H9 (cell line): ENCODE results near the gene DBNL. TPM values are rescaled to one million over a fixed set of nuclear protein-coding genes. Genes with fewer than 3 reads are reported as not detected.
A peak's percentile ranks its signal among the peaks of the same experiment; 100 is the strongest.

ENCODE experiments used
- DNase-seq: peaks from one replicate; pipeline ENCODE4 v3.0.0-alpha.2; 2017
- H2AFZ ChIP-seq: one replicate; pipeline ENCODE4 v1.6.1; 2013; ENCODE audit warnings: mild to moderate bottlenecking, low read length, control low read depth, moderate library complexity
- H2AK5ac ChIP-seq: 2 replicates; pipeline ENCODE4 v1.6.1; 2013; ENCODE audit warnings: low read length, control low read depth, mixed read lengths; ENCODE audit not compliant: insufficient read length
- H2BK120ac ChIP-seq: one replicate; pipeline ENCODE4 v1.6.1; 2013; ENCODE audit warnings: low read depth, mild to moderate bottlenecking, low read length, control low read depth, inconsistent platforms; ENCODE audit not compliant: poor library complexity, severe bottlenecking
- H2BK12ac ChIP-seq: 2 replicates; pipeline ENCODE4 v1.6.1; 2013; ENCODE audit warnings: low read length, control low read depth, mixed read lengths, low read depth; ENCODE audit not compliant: insufficient read length
- H2BK15ac ChIP-seq: 2 replicates; pipeline ENCODE4 v1.6.1; 2013; ENCODE audit warnings: low read depth, low read length, control low read depth
- H2BK20ac ChIP-seq: one replicate; pipeline ENCODE4 v1.6.1; 2013; ENCODE audit warnings: low read depth, mild to moderate bottlenecking, low read length, control low read depth, inconsistent platforms; ENCODE audit not compliant: poor library complexity, severe bottlenecking
- H2BK5ac ChIP-seq: 2 replicates; pipeline ENCODE4 v1.6.1; 2013; ENCODE audit warnings: low read length, control low read depth, mixed read lengths; ENCODE audit not compliant: insufficient read length
- H3K14ac ChIP-seq: 2 replicates; pipeline ENCODE4 v1.6.1; 2013; ENCODE audit warnings: low read length, control low read depth; ENCODE audit not compliant: insufficient read depth
- H3K18ac ChIP-seq: 2 replicates; pipeline ENCODE4 v1.6.1; 2013; ENCODE audit warnings: low read depth, mild to moderate bottlenecking, mixed read lengths, low read length, control low read depth; ENCODE audit not compliant: insufficient read length
- H3K23ac ChIP-seq: 2 replicates; pipeline ENCODE4 v1.6.1; 2013; ENCODE audit warnings: low read length, control low read depth, mixed read lengths, low read depth; ENCODE audit not compliant: insufficient read length
- H3K23me2 ChIP-seq: 2 replicates; pipeline ENCODE4 v1.6.1; 2013; ENCODE audit warnings: low read depth, mild to moderate bottlenecking, mixed read lengths, low read length, control low read depth; ENCODE audit not compliant: insufficient read length, poor library complexity, severe bottlenecking
- H3K27ac ChIP-seq: 2 replicates; pipeline ENCODE4 v1.5.1; 2013; ENCODE audit warnings: low read length, control low read depth, mixed read lengths, low read depth; ENCODE audit not compliant: insufficient read length
- H3K27me3 ChIP-seq: 2 replicates; pipeline ENCODE4 v1.6.1; 2013; ENCODE audit warnings: low read length, control low read depth, inconsistent platforms; ENCODE audit not compliant: insufficient read depth
- H3K4ac ChIP-seq: 2 replicates; pipeline ENCODE4 v1.6.1; 2013; ENCODE audit warnings: low read depth, mild to moderate bottlenecking, control low read depth, inconsistent platforms, low read length, moderate library complexity
- H3K4me1 ChIP-seq: 2 replicates; pipeline ENCODE4 v1.6.1; 2013; ENCODE audit warnings: low read length, control low read depth, inconsistent platforms; ENCODE audit not compliant: insufficient read depth
- H3K4me2 ChIP-seq: 2 replicates; pipeline ENCODE4 v1.6.1; 2013; ENCODE audit warnings: low read length, control low read depth, mixed read lengths; ENCODE audit not compliant: insufficient read length, insufficient read depth
- H3K56ac ChIP-seq: 2 replicates; pipeline ENCODE4 v1.6.1; 2013; ENCODE audit warnings: low read depth, mild to moderate bottlenecking, mixed read lengths, low read length, control low read depth; ENCODE audit not compliant: insufficient read length
- H3K79me1 ChIP-seq: 2 replicates; pipeline ENCODE4 v1.6.1; 2013; ENCODE audit warnings: low read depth, mild to moderate bottlenecking, moderate library complexity, low read length, control low read depth, inconsistent platforms; ENCODE audit not compliant: insufficient read depth, poor library complexity, severe bottlenecking
- H3K79me2 ChIP-seq: 2 replicates; pipeline ENCODE4 v1.6.1; 2013; ENCODE audit warnings: low read length, control low read depth, inconsistent platforms; ENCODE audit not compliant: insufficient read depth
- H3K9ac ChIP-seq: 2 replicates; pipeline ENCODE4 v1.6.1; 2013; ENCODE audit warnings: low read length, control low read depth, mixed read lengths; ENCODE audit not compliant: insufficient read length; ENCODE audit errors: extremely low read depth
- H3K9me3 ChIP-seq: one replicate; pipeline ENCODE4 v1.6.1; 2013; ENCODE audit warnings: low read depth, low read length, inconsistent platforms; ENCODE audit not compliant: control insufficient read depth
- H3T11ph ChIP-seq: one replicate; pipeline ENCODE4 v1.6.1; 2013; ENCODE audit warnings: mild to moderate bottlenecking, low read length, control low read depth, inconsistent platforms
- H4K20me1 ChIP-seq: one replicate; pipeline ENCODE4 v1.6.1; 2013; ENCODE audit not compliant: control insufficient read depth, insufficient read length, insufficient read depth
- H4K5ac ChIP-seq: 2 replicates; pipeline ENCODE4 v1.6.1; 2013; ENCODE audit warnings: low read depth, mild to moderate bottlenecking, mixed read lengths, low read length, control low read depth; ENCODE audit not compliant: insufficient read length
- H4K8ac ChIP-seq: replicated peaks from 2 replicates; pipeline ENCODE4 v1.6.1; 2013; ENCODE audit warnings: low read length, control low read depth, mixed read lengths, low read depth; ENCODE audit not compliant: insufficient read length
- H4K91ac ChIP-seq: 2 replicates; pipeline ENCODE4 v1.6.1; 2013; ENCODE audit warnings: low read depth, mild to moderate bottlenecking, moderate library complexity, mixed read lengths, low read length, control low read depth; ENCODE audit not compliant: insufficient read length
- H3K27ac Mint-ChIP-seq, 3 experiments: 2 replicates in 2 of 3; 3 replicates in 1 of 3; pipeline ENCODE4 v1.8.0; 2020 to 2021; ENCODE audit warnings: mixed read lengths in 3 of 3, mild to moderate bottlenecking in 1 of 3, moderate library complexity in 1 of 3
- H3K27me3 Mint-ChIP-seq: 2 replicates; pipeline ENCODE4 v1.8.0; 2021; ENCODE audit warnings: low read depth, mild to moderate bottlenecking, moderate library complexity, mixed read lengths
- H3K36me3 Mint-ChIP-seq, 3 experiments: 2 replicates in 2 of 3; 3 replicates in 1 of 3; pipeline ENCODE4 v1.8.0; 2020 to 2021; ENCODE audit warnings: low read depth in 3 of 3, mixed read lengths in 3 of 3; ENCODE audit not compliant: insufficient read depth in 1 of 3
- H3K4me1 Mint-ChIP-seq, 2 experiments: 2 replicates each; pipeline ENCODE4 v1.8.0; 2020; ENCODE audit warnings: mixed read lengths in 2 of 2
- H3K4me3 Mint-ChIP-seq, 2 experiments: 2 replicates in 1 of 2; 3 replicates in 1 of 2; pipeline ENCODE4 v1.8.0; 2020 to 2021; ENCODE audit warnings: mild to moderate bottlenecking in 2 of 2, mixed read lengths in 2 of 2, moderate library complexity in 1 of 2
- H3K9me3 Mint-ChIP-seq, 2 experiments: 2 replicates in 1 of 2; 3 replicates in 1 of 2; pipeline ENCODE4 v1.8.0; 2020; ENCODE audit warnings: mild to moderate bottlenecking in 2 of 2, mixed read lengths in 2 of 2, moderate library complexity in 1 of 2
- CTCF ChIP-seq: fragments of 200-600 bp; sonication (generic); conservative IDR thresholded peaks from 3 replicates; pipeline ENCODE4 v1.8.0; 2021; ENCODE audit warnings: antibody characterized with exemption, mild to moderate bottlenecking
- WGBS: extraction: QIAGEN DNeasy Blood & Tissue Kit; methylation state at CpG from one replicate; pipeline ENCODE4 v1.1.7; 2013; ENCODE audit warnings: missing lambda C conversion rate, low lambda C conversion rate, mixed read lengths; ENCODE audit not compliant: insufficient read length; ENCODE audit errors: extremely low coverage; 5-methylcytosine and 5-hydroxymethylcytosine counted together
- total RNA-seq: library from RNA; stranded (reverse); gene quantifications from 2 replicates; pipeline ENCODE4 v1.2.1, GENCODE V29; 2021

Gene DBNL
- total RNA-seq, 1 experiment from 2014 or later: 51.3 TPM

- Mint-ChIP-seq H3K27ac (no peak overlapping the region; a peak in 1 of 7 replicates), H3K4me3 (no peak overlapping the region), H3K36me3 (peaks cover 8 to 31% (median 29%) of the 10 kb centered on the region in 3 experiments; a peak in 6 of 7 replicates), H3K27me3 (no peaks in the 10 kb centered on the region), H3K4me1 (peaks cover 14 to 17% of the 10 kb centered on the region in 2 experiments), H3K9me3 (no peaks in the 10 kb centered on the region)
- Histone ChIP-seq H2BK12ac (no peak overlapping the region), H2AK5ac (no peak overlapping the region), H2BK120ac (no peak overlapping the region), H4K20me1 (no peaks in the 10 kb centered on the region), H3K23me2 (peaks cover 13% of the 10 kb centered on the region), H3K4me1 (no peaks in the 10 kb centered on the region; the same call in 1 of the 2 replicates), H4K5ac (no peak overlapping the region), H4K8ac (no peak overlapping the region), H3K23ac (no peak overlapping the region), H3K56ac (no peak overlapping the region), H3K27me3 (no peaks in the 10 kb centered on the region), H3K18ac (no peak overlapping the region), H2AFZ (no peak overlapping the region), H2BK15ac (no peak overlapping the region), H4K91ac (no peak overlapping the region), H3K14ac (no peak overlapping the region), H3K9me3 (no peaks in the 10 kb centered on the region), H3K79me1 (no peaks in the 10 kb centered on the region), H3K79me2 (peaks cover 2% of the 10 kb centered on the region; the same call in 1 of the 2 replicates), H3K4me2 (no peak overlapping the region), H3K27ac (no peak overlapping the region), H2BK5ac (no peak overlapping the region), H3K4ac (no peak overlapping the region), H3K9ac (no peak overlapping the region), H2BK20ac (no peak overlapping the region), H3T11ph (no peak overlapping the region)
- no peak for TF ChIP-seq CTCF
- DNase-seq: peak; percentile 5
- WGBS: no CpG with 5 or more reads among the region's 7 CpGs
Observed at GRCh38 chr7:44048031-44048795, 3.7 kb downstream of the DBNL start.
